Left ventricle myocardium inferior (tissue), 1 donor: ENCODE measurements around the gene PTPRJ. TPM values are rescaled to one million over a fixed set of nuclear protein-coding genes. Genes with fewer than 3 reads are reported as not detected.

ENCODE experiments used
- DNase-seq: peaks from one replicate; pipeline ENCODE4 v3.0.0-alpha.2; 2020
- H3K27ac ChIP-seq: fragments of 200-600 bp; replicated peaks from 2 replicates; pipeline ENCODE4 v1.8.0; 2021
- H3K27me3 ChIP-seq: fragments of 200-600 bp; 2 replicates; pipeline ENCODE4 v1.8.0; 2021; ENCODE audit warnings: low read depth
- H3K36me3 ChIP-seq: fragments of 200-600 bp; 2 replicates; pipeline ENCODE4 v1.8.0; 2021
- H3K4me1 ChIP-seq: fragments of 200-600 bp; 2 replicates; pipeline ENCODE4 v1.8.0; 2021
- H3K4me3 ChIP-seq: fragments of 200-600 bp; 2 replicates; pipeline ENCODE4 v1.8.0; 2021; ENCODE audit warnings: mild to moderate bottlenecking, moderate library complexity
- H3K9me3 ChIP-seq: fragments of 200-600 bp; replicated peaks from 2 replicates; pipeline ENCODE4 v1.8.0; 2021
- intact Hi-C: fragments of 100-400 bp; cut with micrococcal nuclease; formaldehyde crosslinking; loops from one replicate; pipeline ENCODE4 v1.11.0; 2022
- total RNA-seq: library from RNA; stranded (reverse); fragmentation: NEBNext Ultra II Directional; extraction: Animal tissue kit (Norgen Biotek cat#: 25700); gene quantifications from one replicate; pipeline ENCODE4 v1.2.1, GENCODE V29; 2021
- TF ChIP-seq, protein P1 (sequence below): fragments of 200-600 bp; IDR thresholded peaks from 2 replicates; pipeline ENCODE4 v1.8.0; 2021; ENCODE audit warnings: antibody characterized with exemption, mild to moderate bottlenecking, borderline replicate concordance
- donor health status: DM: no; HTN: yes; CAD: no; lungs with severe emphysema.

Gene PTPRJ
- total RNA-seq, 1 donor from 2014 or later: 6.8 TPM

GRCh38 chr11:47983464-47984397 lies 3.4 kb downstream of the PTPRJ start:
- no peak overlapping the region for H3K27ac ChIP-seq
- peaks cover 31% of the 10 kb centered on the region for H3K4me1 ChIP-seq
- no peaks in the 10 kb centered on the region for H3K36me3 ChIP-seq
- DNase-seq: no peak
- TF ChIP-seq, protein P1, sequence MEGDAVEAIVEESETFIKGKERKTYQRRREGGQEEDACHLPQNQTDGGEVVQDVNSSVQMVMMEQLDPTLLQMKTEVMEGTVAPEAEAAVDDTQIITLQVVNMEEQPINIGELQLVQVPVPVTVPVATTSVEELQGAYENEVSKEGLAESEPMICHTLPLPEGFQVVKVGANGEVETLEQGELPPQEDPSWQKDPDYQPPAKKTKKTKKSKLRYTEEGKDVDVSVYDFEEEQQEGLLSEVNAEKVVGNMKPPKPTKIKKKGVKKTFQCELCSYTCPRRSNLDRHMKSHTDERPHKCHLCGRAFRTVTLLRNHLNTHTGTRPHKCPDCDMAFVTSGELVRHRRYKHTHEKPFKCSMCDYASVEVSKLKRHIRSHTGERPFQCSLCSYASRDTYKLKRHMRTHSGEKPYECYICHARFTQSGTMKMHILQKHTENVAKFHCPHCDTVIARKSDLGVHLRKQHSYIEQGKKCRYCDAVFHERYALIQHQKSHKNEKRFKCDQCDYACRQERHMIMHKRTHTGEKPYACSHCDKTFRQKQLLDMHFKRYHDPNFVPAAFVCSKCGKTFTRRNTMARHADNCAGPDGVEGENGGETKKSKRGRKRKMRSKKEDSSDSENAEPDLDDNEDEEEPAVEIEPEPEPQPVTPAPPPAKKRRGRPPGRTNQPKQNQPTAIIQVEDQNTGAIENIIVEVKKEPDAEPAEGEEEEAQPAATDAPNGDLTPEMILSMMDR: no peak
- no peaks in the 10 kb centered on the region for H3K9me3 ChIP-seq
- intact Hi-C loops: no loop called here
- peaks cover 25% of the 10 kb centered on the region for H3K27me3 ChIP-seq
- H3K4me3 ChIP-seq: no peak overlapping the region

- no peaks in the 10 kb centered on the region for H3K36me3 ChIP-seq
- H3K27ac ChIP-seq: no peak overlapping the region
- intact Hi-C loops: no loop called here
- H3K27me3 ChIP-seq: peaks cover 20% of the 10 kb centered on the region
- TF ChIP-seq, protein P1: no peak
- DNase-seq: no peak
- H3K9me3 ChIP-seq: no peaks in the 10 kb centered on the region
- no peak overlapping the region for H3K4me3 ChIP-seq
- H3K4me1 ChIP-seq: peaks cover 38% of the 10 kb centered on the region
Observed at GRCh38 chr11:47986219-47986618, 5.9 kb downstream of the PTPRJ start.

GRCh38 chr11:47986742-47987141 lies 6.4 kb downstream of the PTPRJ start:
- Histone ChIP-seq H3K9me3 (no peaks in the 10 kb centered on the region), H3K36me3 (no peaks in the 10 kb centered on the region), H3K27me3 (peaks cover 14% of the 10 kb centered on the region), H3K27ac (no peak overlapping the region), H3K4me3 (no peak overlapping the region), H3K4me1 (peaks cover 38% of the 10 kb centered on the region)
- no peak for DNase-seq
- TF ChIP-seq, protein P1: no peak
- intact Hi-C loops: no loop called here

GRCh38 chr11:47987310-47987709 lies 7.0 kb downstream of the PTPRJ start:
- DNase-seq: no peak
- peaks cover 10% of the 10 kb centered on the region for H3K27me3 ChIP-seq
- H3K4me1 ChIP-seq: peaks cover 38% of the 10 kb centered on the region
- peak overlapping the region; percentile 19 for H3K4me3 ChIP-seq
- intact Hi-C loops: no loop called here
- no peaks in the 10 kb centered on the region for H3K9me3 ChIP-seq
- peak overlapping the region; percentile 67 for H3K27ac ChIP-seq
- TF ChIP-seq, protein P1: no peak
- no peaks in the 10 kb centered on the region for H3K36me3 ChIP-seq

DNA sequence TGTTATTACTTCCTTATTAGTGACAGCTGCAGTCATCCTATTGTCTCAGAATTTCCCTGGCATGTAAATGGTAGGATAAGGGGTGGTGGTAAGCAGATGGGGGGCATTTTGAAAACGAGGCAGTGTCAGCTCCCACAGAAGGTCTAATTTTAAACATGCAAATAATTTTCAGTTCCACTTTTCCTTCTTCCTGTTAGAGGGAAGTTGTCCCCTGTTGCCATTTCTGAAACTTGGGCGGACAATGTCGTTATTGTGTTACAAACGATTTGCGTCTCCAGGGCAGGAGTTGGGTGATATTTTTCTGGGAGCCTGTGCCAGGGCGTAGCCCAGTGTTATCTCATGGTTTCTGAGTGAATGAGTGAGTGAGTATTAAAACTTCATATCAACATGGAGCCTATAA lies 7.4 kb downstream of the PTPRJ start:
- H3K4me1 ChIP-seq: peaks cover 35% of the 10 kb centered on the region
- intact Hi-C loops: no loop called here
- peak overlapping the region; percentile 67 for H3K27ac ChIP-seq
- H3K4me3 ChIP-seq: peak overlapping the region; percentile 19
- H3K27me3 ChIP-seq: peaks cover 5% of the 10 kb centered on the region
- TF ChIP-seq, protein P1: no peak
- no peaks in the 10 kb centered on the region for H3K9me3 ChIP-seq
- DNase-seq: no peak
- no peaks in the 10 kb centered on the region for H3K36me3 ChIP-seq
